SKM-1 treated with dmso at 0.1 percent for 144 hours (cell line): Measurements from ENCODE around the gene ZNF740.
"Not testable (repeated sequence)": the region's sequence is repeated elsewhere in the genome, so short reads cannot be mapped to it uniquely, and the experiment has no call there.

ENCODE experiments used
- DNase-seq: peaks from one replicate; lab custom pipeline; 2025; ENCODE audit not compliant: unreplicated experiment; lab: John Stamatoyannopoulos, UW

Gene ZNF740

GRCh38 chr12:53180220-53180930 is at the start of gene ZNF740, which contains the start of gene CSAD:
Gene ZNF740, plus strand, starts transcription at chr12:53180722. Its CDS starts 1,262 bp downstream, at chr12:53181984.
Gene CSAD, minus strand, starts transcription at chr12:53180925. Its CDS starts 7,455 bp downstream, at chr12:53173470.
- peak; percentile 82 for DNase-seq

GRCh38 chr12:53131844-53132243 is 48.7 kb upstream of the ZNF740 start:
- DNase-seq = no peak

GRCh38 chr12:53133722-53134121 is 46.8 kb upstream of the ZNF740 start:
- no peak for DNase-seq

- DNase-seq = no peak
Measured at GRCh38 chr12:53143355-53143754, 37.2 kb upstream of the ZNF740 start.

GRCh38 chr12:53145383-53146260 is 34.9 kb upstream of the ZNF740 start:
- DNase-seq = no peak

- DNase-seq = no peak
Measured at GRCh38 chr12:53147181-53147580, 33.3 kb upstream of the ZNF740 start.

- no peak for DNase-seq
Measured at GRCh38 chr12:53147653-53148052, 32.9 kb upstream of the ZNF740 start.

- DNase-seq = no peak
Measured at GRCh38 chr12:53151039-53151438, 29.5 kb upstream of the ZNF740 start.

- DNase-seq = no peak
Measured at GRCh38 chr12:53152390-53152789, 28.1 kb upstream of the ZNF740 start.

GRCh38 chr12:53159195-53159839 is 21.2 kb upstream of the ZNF740 start:
- peak; percentile 31 for DNase-seq

- no peak for DNase-seq
Measured at GRCh38 chr12:53160000-53160399, 20.5 kb upstream of the ZNF740 start.

- no peak for DNase-seq
Measured at GRCh38 chr12:53160673-53161072, 19.8 kb upstream of the ZNF740 start.

GRCh38 chr12:53161119-53161911 is 19.2 kb upstream of the ZNF740 start:
- no peak for DNase-seq

- DNase-seq = not testable (repeated sequence)
Measured at GRCh38 chr12:53163008-53163407, 17.5 kb upstream of the ZNF740 start.

- DNase-seq = no peak
Measured at GRCh38 chr12:53166837-53167236, 13.7 kb upstream of the ZNF740 start.

- no peak for DNase-seq
Measured at GRCh38 chr12:53169644-53170043, 10.9 kb upstream of the ZNF740 start.

GRCh38 chr12:53170215-53170614 is 10.3 kb upstream of the ZNF740 start:
- DNase-seq = no peak

- DNase-seq = no peak
Measured at GRCh38 chr12:53170876-53171724, 9.4 kb upstream of the ZNF740 start.

GRCh38 chr12:53171725-53172329 is 8.7 kb upstream of the ZNF740 start:
- no peak for DNase-seq
